ENCODE data around the gene SMIM13.
"Not testable (repeated sequence)": the region's sequence is repeated elsewhere in the genome, so short reads cannot be mapped to it uniquely, and the experiment has no call there.

The SMIM13 gene

DNA sequence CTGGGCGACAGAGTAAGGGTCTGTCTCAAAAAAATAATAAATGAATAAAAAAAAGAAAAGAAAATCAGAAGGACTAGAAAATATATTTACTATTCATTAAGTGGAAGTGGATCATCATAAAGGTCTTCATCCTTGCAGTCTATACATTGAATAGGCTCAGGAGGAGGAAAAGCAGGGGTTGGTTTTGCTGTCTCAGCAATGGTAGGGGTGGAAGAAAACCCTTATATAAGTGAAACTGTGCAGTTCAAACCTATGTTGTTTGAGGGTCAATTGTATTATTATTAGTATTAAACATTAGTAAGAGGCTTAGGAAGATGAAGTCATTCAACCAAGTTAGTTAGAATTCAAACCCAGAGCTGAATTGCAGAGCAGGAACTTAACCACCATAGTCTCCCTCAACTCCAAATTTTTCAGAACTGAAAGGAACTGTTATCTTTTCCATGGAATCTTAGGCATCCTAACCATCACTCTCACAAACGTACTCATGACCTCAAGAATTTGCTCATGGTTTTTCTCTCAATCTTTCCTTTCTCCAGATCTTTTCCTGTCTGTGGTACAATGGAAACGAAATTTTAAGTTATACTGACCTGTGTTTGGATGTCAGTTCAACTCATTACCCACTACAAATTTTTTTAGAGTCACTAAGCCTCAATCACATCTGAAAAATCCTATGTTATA, 7.7 kb upstream of the SMIM13 start:
- peak; percentile 51 for DNase-seq (ENCODE audit: low read depth)
- Histone ChIP-seq H3K9ac (ENCODE audit: low read length) (no peak overlapping the region), H3K27me3 (replicated peaks; ENCODE audit: control insufficient read depth, insufficient read depth, low read length) (no peaks in the 10 kb centered on the region)

DNA sequence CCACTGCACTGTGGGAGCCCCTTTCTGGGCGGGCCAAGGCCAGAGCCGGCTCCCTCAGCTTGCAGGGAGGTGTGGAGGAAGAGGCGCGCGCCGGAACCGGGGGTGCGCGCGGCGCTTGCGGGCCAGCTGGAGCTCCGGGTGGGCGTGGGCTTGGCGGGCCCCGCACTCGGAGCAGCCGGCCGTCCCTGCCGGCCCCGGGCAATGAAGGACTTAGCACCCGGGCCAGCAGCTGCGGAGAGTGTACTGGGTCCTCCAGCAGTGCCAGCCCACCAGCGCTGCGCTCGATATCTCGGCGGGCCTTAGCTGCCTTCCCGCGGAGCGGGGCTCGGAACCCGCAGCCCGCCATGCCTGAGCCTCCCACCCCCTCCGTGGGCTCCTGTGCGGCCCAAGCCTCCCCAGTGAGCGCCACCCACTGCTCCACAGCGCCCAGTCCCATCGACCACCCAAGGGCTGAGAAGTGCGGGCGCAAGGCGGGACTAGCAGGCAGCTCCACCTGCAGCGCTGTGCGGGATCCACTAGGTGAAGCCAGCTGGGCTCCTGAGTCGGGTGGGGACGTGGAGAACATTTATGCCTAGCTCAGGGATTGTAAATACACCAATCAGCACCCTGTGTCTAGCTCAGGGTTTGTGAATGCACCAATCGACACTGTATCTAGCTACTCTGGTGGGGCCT, 6.4 kb upstream of the SMIM13 start:
- H3K36me3 ChIP-seq (ENCODE audit: control insufficient read depth, insufficient read depth, low read length, severe bottlenecking); DNase-seq (ENCODE audit: low read depth); H3K4me3 ChIP-seq (ENCODE audit: low read length); H3K9ac ChIP-seq (ENCODE audit: low read length); H3K4me1 ChIP-seq (ENCODE audit: control insufficient read depth, insufficient read depth, low read length); H3K9me3 ChIP-seq (ENCODE audit: control insufficient read depth, low read length); H3K27me3 ChIP-seq (replicated peaks; ENCODE audit: control insufficient read depth, insufficient read depth, low read length): not testable (repeated sequence)

More for the DNA sequence above, 7.7 kb upstream of the SMIM13 start:
- Histone ChIP-seq H3K36me3 (ENCODE audit: control insufficient read depth, insufficient read depth, low read length, severe bottlenecking) (no peaks in the 10 kb centered on the region), H3K4me1 (ENCODE audit: control insufficient read depth, insufficient read depth, low read length) (no peaks in the 10 kb centered on the region), H3K9me3 (ENCODE audit: control insufficient read depth, low read length) (no peaks in the 10 kb centered on the region), H3K4me3 (ENCODE audit: low read length) (no peak overlapping the region)

DNA sequence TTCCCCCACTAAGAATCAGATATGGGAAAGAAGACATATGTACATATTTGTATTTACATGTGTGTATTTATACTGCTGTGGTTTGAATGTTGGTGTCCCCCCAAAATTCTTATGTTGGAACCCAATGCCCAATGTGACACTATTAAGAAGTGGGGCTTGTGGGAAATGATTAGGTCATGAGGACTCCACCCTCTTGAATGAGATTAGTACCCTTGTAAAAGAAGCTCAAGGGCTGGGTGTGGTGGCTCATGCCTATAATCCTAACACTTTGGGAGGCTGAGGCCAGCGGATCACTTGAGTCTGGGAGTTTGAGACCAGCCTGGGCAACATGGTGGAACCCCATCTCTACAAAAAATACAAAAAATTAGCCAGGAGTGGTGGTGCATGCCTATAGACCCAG, 3.9 kb upstream of the SMIM13 start:
- DNase-seq (ENCODE audit: low read depth) = no peak
- Histone ChIP-seq H3K4me3 (ENCODE audit: low read length) (no peak overlapping the region), H3K9ac (ENCODE audit: low read length) (no peak overlapping the region), H3K36me3 (ENCODE audit: control insufficient read depth, insufficient read depth, low read length, severe bottlenecking) (no peaks in the 10 kb centered on the region), H3K4me1 (ENCODE audit: control insufficient read depth, insufficient read depth, low read length) (peaks cover 6% of the 10 kb centered on the region), H3K27me3 (replicated peaks; ENCODE audit: control insufficient read depth, insufficient read depth, low read length) (no peaks in the 10 kb centered on the region), H3K9me3 (ENCODE audit: control insufficient read depth, low read length) (no peaks in the 10 kb centered on the region)

DNA sequence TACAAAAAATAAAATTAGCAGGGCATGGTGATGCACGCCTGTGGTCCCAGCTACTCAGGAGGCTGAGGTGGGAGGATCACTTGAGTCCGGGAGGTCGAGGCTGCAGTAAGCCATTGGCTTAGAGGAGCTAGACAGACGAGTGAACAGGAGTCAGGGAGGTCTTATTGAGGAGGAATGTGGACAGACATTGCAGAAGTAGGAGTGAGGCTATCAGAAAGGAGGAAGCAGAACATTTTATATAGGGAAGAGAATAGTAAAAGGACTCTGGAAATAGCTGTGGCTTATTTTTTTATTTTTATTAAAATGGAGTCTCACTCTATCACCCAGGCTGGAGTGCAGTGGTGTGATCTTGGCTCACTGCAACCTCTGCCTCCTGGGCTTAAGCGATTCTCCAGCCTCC, 2.5 kb upstream of the SMIM13 start:
- DNase-seq (ENCODE audit: low read depth); H3K9ac ChIP-seq (ENCODE audit: low read length); H3K4me3 ChIP-seq (ENCODE audit: low read length); H3K27me3 ChIP-seq (replicated peaks; ENCODE audit: control insufficient read depth, insufficient read depth, low read length); H3K36me3 ChIP-seq (ENCODE audit: control insufficient read depth, insufficient read depth, low read length, severe bottlenecking); H3K9me3 ChIP-seq (ENCODE audit: control insufficient read depth, low read length): not testable (repeated sequence)
- H3K4me1 ChIP-seq (ENCODE audit: control insufficient read depth, insufficient read depth, low read length) = peaks cover 21% of the 10 kb centered on the region

DNA sequence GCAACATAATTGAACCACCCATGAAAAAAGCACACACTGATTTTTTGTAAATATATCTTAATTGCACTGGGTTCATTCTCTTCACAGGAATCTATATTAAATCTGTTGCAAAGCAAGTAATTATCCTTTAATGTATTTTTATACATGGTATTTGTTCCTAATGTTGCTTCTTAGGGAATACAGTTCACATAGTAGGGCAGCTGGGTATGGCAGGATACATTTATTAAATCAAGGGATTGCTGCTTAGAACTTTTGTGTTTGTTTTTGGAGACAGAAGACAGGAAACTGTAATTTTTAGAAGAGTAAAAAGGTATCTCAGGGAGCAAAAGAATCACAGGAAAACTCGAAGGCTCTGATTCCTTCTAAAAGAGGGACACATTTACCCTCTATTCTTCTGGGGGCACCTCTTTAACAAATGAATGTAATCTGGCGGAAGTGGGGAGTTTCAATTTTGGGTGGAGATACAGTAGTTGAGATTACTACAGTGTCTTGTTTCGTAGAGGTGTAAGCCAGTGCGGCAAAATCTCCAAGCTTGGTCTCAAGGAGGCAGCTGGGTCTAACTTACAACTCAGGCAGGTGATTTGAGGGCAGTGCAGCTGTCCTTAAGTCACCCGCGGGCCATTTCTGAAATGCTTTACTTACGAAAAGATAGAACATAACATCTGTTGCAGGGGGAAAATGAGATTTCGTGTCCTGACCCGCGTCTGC, 812 bp upstream of the SMIM13 start:
- no peaks in the 10 kb centered on the region for H3K27me3 ChIP-seq (replicated peaks; ENCODE audit: control insufficient read depth, insufficient read depth, low read length)
- peak overlapping the region; percentile 95 for H3K9ac ChIP-seq (ENCODE audit: low read length)
- no peaks in the 10 kb centered on the region for H3K9me3 ChIP-seq (ENCODE audit: control insufficient read depth, low read length)
- H3K4me1 ChIP-seq (ENCODE audit: control insufficient read depth, insufficient read depth, low read length) = peaks cover 23% of the 10 kb centered on the region
- no peaks in the 10 kb centered on the region for H3K36me3 ChIP-seq (ENCODE audit: control insufficient read depth, insufficient read depth, low read length, severe bottlenecking)
- peak; percentile 64 for DNase-seq (ENCODE audit: low read depth)
- H3K4me3 ChIP-seq (ENCODE audit: low read length) = peak overlapping the region; percentile 90

DNA sequence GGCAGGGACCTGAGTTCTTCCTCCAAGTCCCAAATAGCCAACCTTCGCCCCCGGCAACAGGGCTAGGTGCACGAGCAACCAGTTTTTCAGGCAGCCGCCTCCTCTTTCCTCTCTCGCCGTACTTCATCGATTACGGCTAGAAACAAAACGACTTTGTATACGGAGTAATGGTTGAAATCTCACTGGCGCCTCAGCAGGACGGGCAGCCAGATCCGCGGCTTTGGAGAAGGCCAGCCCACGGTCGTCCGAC, 333 bp upstream of the SMIM13 start:
- H3K4me1 ChIP-seq (ENCODE audit: control insufficient read depth, insufficient read depth, low read length) = peaks cover 23% of the 10 kb centered on the region
- no peaks in the 10 kb centered on the region for H3K9me3 ChIP-seq (ENCODE audit: control insufficient read depth, low read length)
- no peak for DNase-seq (ENCODE audit: low read depth)
- peak overlapping the region; percentile 90 for H3K4me3 ChIP-seq (ENCODE audit: low read length)
- no peaks in the 10 kb centered on the region for H3K36me3 ChIP-seq (ENCODE audit: control insufficient read depth, insufficient read depth, low read length, severe bottlenecking)
- H3K27me3 ChIP-seq (replicated peaks; ENCODE audit: control insufficient read depth, insufficient read depth, low read length) = no peaks in the 10 kb centered on the region
- H3K9ac ChIP-seq (ENCODE audit: low read length) = peak overlapping the region; percentile 95

DNA sequence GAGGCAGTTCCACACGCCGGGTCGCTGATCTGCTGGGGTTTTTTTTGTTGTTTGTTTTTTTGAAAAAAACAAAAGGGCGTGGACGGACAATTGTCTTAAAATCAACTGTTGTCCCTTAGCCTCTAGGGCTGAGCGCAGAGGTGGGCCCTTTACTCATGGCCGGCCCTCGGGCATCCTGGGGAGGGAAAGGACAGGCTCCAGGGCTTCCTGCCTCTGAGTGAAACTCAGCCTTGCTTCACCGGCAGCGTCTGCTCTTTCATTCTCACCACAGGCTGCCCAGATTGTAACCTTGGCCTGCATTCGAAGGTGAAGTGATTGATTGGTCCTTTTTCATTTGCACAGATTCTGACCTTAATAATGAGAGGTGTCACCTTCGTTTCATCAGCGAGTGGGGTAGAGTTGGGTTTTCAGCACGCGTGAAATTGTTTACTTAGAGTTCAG, 797 bp downstream of the SMIM13 start:
- peak overlapping the region; percentile 90 for H3K4me3 ChIP-seq (ENCODE audit: low read length)
- peaks cover 23% of the 10 kb centered on the region for H3K4me1 ChIP-seq (ENCODE audit: control insufficient read depth, insufficient read depth, low read length)
- no peaks in the 10 kb centered on the region for H3K27me3 ChIP-seq (replicated peaks; ENCODE audit: control insufficient read depth, insufficient read depth, low read length)
- H3K9me3 ChIP-seq (ENCODE audit: control insufficient read depth, low read length) = no peaks in the 10 kb centered on the region
- peak; percentile 73 for DNase-seq (ENCODE audit: low read depth)
- H3K9ac ChIP-seq (ENCODE audit: low read length) = peak overlapping the region; percentile 95
- peaks cover under 1% of the 10 kb centered on the region for H3K36me3 ChIP-seq (ENCODE audit: control insufficient read depth, insufficient read depth, low read length, severe bottlenecking)

DNA sequence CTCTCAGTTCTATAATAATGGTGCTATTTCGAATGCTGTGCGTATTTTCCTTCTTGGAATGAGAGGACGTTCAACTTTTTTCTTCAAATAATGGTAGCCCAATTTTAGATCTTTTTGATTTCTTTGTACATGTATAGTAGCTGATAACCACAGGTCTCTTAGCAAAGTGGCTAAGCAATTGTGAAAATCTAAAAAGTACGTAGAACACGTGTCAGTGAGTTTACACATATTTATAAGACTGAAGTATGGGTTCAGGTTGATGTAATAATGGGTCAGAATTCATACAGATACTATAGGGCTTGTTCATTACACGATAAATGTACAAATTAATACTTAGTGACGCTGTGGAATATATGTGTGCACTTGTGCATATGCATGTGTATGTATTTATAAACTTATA, 1.3 kb downstream of the SMIM13 start:
- Histone ChIP-seq H3K9me3 (ENCODE audit: control insufficient read depth, low read length) (no peaks in the 10 kb centered on the region), H3K36me3 (ENCODE audit: control insufficient read depth, insufficient read depth, low read length, severe bottlenecking) (peaks cover 5% of the 10 kb centered on the region), H3K9ac (ENCODE audit: low read length) (peak overlapping the region; percentile 95), H3K27me3 (replicated peaks; ENCODE audit: control insufficient read depth, insufficient read depth, low read length) (no peaks in the 10 kb centered on the region), H3K4me1 (ENCODE audit: control insufficient read depth, insufficient read depth, low read length) (peaks cover 23% of the 10 kb centered on the region), H3K4me3 (ENCODE audit: low read length) (peak overlapping the region; percentile 90)
- no peak for DNase-seq (ENCODE audit: low read depth)

DNA sequence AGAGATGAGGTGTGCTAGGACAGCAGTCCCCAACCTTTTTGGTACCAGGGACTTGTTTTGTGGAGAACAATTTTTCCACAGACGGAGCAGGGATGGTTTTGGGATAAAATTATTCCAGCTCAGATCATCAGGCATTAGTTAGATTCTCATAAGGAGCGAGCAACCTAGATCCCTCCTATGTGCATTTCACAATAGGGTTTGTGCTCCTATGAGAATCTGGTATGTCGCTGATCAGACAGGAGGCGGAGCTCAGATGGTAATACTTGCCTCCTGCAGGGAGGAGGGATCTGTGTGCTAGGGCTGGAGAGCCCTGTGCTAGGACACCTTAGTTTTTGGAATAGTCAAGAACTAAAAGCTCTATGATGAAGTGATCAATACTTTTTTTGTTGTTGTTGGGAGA, 2.5 kb downstream of the SMIM13 start:
- Histone ChIP-seq H3K4me3 (ENCODE audit: low read length) (peak overlapping the region; percentile 90), H3K36me3 (ENCODE audit: control insufficient read depth, insufficient read depth, low read length, severe bottlenecking) (peaks cover 8% of the 10 kb centered on the region), H3K9ac (ENCODE audit: low read length) (no peak overlapping the region), H3K4me1 (ENCODE audit: control insufficient read depth, insufficient read depth, low read length) (peaks cover 23% of the 10 kb centered on the region), H3K9me3 (ENCODE audit: control insufficient read depth, low read length) (no peaks in the 10 kb centered on the region), H3K27me3 (replicated peaks; ENCODE audit: control insufficient read depth, insufficient read depth, low read length) (no peaks in the 10 kb centered on the region)
- peak; percentile 63 for DNase-seq (ENCODE audit: low read depth)

DNA sequence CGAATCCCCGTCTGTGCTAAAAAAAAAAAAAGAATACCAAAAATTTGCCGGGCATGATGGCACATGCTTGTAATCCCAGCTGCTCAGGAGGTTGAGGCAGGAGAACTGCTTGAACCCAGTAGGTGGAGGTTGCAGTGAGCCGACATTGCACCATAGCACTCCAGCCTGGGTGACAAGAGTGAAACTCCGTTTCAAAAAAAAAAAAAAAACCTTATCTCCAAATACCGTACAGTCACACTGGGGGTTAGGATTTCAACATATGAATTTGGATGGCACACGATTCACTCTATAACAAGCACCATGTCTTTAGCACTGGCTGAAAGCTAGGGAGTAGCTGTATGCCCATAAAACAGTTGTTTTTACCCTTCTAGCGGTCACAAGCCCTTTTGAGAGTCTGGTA, 3.8 kb downstream of the SMIM13 start:
- DNase-seq (ENCODE audit: low read depth) = no peak

DNA sequence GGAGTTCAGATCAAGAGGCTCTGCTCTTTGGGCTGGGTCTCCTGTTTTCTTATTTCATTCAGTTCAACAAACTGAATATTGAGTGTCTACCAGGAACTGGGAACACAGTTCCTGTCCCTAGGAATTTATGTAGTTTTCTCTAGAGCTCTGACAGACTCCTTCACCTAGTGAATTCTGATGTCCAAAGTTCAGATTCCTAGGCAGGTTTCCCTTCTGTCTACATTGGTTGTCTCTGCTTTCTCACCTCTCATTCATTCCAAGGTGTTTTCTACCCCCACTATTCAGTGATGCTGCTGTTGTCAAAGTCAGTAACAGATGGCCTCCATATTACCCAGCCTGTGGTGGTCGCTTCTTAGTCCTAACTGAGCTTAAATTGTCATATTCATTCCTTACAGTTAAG, 4.4 kb downstream of the SMIM13 start:
- DNase-seq (ENCODE audit: low read depth) = no peak

More for the DNA sequence above, 3.8 kb downstream of the SMIM13 start:
- peaks cover 23% of the 10 kb centered on the region for H3K4me1 ChIP-seq (ENCODE audit: control insufficient read depth, insufficient read depth, low read length)
- peaks cover 8% of the 10 kb centered on the region for H3K36me3 ChIP-seq (ENCODE audit: control insufficient read depth, insufficient read depth, low read length, severe bottlenecking)
- no peak overlapping the region for H3K9ac ChIP-seq (ENCODE audit: low read length)
- H3K9me3 ChIP-seq (ENCODE audit: control insufficient read depth, low read length) = no peaks in the 10 kb centered on the region
- no peak overlapping the region for H3K4me3 ChIP-seq (ENCODE audit: low read length)
- H3K27me3 ChIP-seq (replicated peaks; ENCODE audit: control insufficient read depth, insufficient read depth, low read length) = no peaks in the 10 kb centered on the region

More for the DNA sequence above, 4.4 kb downstream of the SMIM13 start:
- Histone ChIP-seq H3K27me3 (replicated peaks; ENCODE audit: control insufficient read depth, insufficient read depth, low read length) (no peaks in the 10 kb centered on the region), H3K9me3 (ENCODE audit: control insufficient read depth, low read length) (no peaks in the 10 kb centered on the region), H3K9ac (ENCODE audit: low read length) (no peak overlapping the region), H3K36me3 (ENCODE audit: control insufficient read depth, insufficient read depth, low read length, severe bottlenecking) (peaks cover 8% of the 10 kb centered on the region), H3K4me3 (ENCODE audit: low read length) (no peak overlapping the region), H3K4me1 (ENCODE audit: control insufficient read depth, insufficient read depth, low read length) (peaks cover 19% of the 10 kb centered on the region)

Measured in adipocyte (in vitro differentiated cells).